Mesenteric fat pad (tissue), 1 donor: Measurements from ENCODE around the gene CST9L. TPM values are rescaled to one million over a fixed set of nuclear protein-coding genes. Genes with fewer than 3 reads are reported as not detected.
A peak's percentile ranks its signal among the peaks of the same experiment; 100 is the strongest.

ENCODE experiments used
- DNase-seq: peaks from one replicate; pipeline ENCODE4 v3.0.0-alpha.2; 2020; ENCODE audit warnings: low spot score
- long read RNA-seq: library from polyadenylated mRNA; unstranded; transcript quantifications from one replicate; pipeline ENCODE4 v2.0.0, GENCODE V29; 2020
- total RNA-seq: library from RNA; stranded (reverse); fragmentation: NEBNext Ultra II Directional; extraction: Animal tissue kit (Norgen Biotek cat#: 25700); gene quantifications from one replicate; pipeline ENCODE4 v1.2.1, GENCODE V29; 2021
- donor health status: DM: yes; HTN: yes; CAD: no.

The CST9L gene, protein sequence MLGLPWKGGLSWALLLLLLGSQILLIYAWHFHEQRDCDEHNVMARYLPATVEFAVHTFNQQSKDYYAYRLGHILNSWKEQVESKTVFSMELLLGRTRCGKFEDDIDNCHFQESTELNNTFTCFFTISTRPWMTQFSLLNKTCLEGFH
- not detected for total RNA-seq
- long read RNA-seq: 0 reads

DNA sequence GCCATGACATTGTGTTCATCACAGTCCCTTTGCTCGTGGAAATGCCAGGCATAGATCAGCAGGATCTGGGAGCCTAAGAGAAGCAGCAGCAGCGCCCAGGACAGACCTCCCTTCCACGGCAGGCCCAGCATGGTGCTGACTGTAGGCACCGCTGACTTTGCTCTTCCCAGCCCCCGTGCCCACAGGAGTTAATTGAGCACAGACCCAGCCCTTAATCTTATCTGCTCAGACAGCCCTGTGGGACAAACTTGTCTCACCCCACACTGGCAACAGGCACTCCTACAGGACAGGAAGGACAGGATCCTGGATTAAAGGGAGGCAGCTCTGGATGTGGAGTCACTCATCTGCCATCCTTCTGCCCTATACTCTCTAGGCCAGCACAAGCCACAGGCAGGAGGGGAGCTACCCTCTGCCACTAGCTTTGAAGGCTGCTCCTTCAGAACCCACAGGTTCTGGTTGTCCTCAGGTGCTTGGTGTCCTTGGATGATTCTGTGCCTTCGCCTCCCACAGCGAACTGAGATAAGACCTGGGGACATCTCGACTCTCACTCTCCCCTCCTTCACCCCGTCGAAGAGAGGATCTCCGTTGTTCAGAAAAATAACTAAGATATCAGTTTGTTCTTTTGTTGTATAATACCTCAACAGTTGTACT lies at the start of gene CST9L:
Gene CST9L, minus strand, starts transcription at position 165 of the 651 bp plus-strand sequence. Its CDS starts 34 bp downstream, at position 131.
- peak; percentile 62 for DNase-seq

DNA sequence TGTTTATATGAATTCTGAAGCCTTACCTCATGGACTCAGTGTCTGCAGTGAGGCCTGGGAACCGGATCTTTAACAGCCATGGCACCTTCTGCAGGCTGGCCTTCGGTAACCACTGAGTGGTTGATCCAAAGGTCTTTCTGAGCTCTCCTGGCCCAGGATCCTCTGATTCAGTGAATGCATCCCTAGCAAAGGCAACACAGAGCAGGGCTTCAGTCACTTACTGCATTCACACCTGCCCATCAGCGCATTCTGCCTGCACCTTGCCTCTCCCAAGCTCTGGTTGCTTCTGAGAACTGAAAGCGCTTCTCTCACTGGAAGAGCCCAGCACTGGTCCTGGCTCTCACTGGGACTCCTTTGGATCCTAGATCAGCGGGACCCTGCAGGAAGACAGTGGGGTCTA lies 45.9 kb upstream of the CST9L start:
- DNase-seq: no peak

DNA sequence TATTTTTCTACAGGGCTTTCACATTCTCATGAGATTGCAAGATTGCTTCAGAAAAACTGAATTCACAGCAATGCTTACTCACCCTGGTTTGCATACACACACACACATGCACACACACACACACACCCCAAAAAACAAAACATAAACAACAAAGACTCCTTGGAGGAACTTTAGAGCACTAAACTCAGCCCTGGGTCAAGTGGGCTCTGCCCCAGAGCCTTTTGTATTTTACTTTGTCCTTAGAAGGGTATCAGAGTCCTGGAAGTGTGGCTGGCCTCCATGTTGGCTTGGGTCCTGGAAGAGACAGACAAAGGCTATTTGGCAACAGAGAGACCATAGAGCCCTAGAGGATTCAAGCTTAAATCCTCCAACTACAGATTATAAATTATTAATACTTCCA lies 45.4 kb upstream of the CST9L start:
- DNase-seq: no peak

DNA sequence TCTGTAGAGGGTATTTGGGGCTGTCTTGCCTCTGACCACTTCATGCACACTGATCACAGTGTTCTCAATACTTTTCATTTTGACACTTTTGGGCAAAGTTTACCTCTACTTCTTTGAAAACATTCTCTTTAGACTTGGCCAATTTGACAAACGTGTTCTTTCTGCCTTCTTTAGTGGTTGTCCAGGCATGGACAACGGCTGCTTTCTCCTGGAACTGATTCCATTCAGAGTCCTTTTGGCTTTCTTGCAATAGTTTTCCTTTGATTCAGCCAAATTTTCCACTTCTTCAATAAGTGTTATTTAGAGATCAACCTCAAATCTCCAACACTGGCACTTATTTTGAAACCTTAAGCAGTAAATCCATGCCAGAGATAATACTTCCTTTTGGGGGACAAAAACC lies 44.1 kb upstream of the CST9L start:
- DNase-seq: no peak

DNA sequence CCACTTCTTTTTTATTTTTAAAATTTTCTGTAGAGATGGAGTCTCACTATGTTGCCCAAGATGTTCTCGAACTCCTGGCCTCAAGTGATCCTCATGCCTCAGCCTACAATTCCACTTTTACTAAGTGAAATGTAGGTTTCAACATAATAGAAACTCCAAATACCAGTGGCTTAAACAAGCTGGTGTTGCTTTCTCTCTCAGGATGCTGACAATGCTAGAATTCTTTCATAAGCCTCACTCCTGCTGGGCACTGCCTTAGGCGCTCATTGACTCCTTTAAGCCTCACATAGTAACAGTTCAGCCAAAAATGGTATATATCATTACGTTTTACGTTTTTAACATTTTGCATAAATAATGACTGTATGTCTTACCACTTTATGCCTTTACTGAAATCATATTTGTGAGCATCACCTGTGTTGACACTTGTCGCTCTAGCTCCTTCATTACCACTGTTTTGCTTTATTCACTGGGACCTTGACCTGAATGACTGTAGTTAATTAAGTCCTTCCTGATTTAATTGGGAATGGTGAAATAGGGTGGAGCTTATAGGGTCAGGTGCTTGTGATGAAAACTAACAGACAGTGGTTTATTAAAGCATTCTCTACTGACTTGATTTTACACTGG lies 41.3 kb upstream of the CST9L start:
- DNase-seq: no peak

DNA sequence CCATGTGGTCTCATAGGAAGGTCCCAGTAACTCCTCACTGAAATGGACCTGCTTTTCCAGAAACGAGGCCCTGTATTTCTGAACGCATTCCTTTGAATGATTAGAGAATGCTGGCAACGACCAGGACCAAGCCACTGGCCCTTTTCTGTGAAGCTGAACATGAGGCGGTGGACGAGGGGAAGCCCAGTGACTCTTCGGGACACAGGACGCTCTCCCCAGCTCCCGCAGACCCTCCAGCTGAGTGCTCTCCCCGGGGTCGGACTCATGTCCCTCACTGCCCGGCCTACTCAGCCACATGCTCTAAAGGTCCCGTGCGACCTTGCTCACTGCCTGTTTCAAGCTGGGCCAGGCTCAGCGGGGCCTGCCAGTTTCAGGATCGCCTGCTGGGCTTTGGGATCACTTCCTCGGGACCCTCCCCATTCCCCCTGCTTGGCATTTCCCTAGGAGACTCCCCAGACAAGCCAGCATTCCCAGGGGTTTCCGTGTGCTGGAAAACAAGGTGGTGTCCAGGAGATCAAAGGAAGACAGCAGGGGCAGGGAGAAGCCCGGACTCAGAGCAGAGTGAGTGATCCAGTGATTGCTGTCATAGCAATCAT lies 40.1 kb upstream of the CST9L start:
- no peak for DNase-seq

DNA sequence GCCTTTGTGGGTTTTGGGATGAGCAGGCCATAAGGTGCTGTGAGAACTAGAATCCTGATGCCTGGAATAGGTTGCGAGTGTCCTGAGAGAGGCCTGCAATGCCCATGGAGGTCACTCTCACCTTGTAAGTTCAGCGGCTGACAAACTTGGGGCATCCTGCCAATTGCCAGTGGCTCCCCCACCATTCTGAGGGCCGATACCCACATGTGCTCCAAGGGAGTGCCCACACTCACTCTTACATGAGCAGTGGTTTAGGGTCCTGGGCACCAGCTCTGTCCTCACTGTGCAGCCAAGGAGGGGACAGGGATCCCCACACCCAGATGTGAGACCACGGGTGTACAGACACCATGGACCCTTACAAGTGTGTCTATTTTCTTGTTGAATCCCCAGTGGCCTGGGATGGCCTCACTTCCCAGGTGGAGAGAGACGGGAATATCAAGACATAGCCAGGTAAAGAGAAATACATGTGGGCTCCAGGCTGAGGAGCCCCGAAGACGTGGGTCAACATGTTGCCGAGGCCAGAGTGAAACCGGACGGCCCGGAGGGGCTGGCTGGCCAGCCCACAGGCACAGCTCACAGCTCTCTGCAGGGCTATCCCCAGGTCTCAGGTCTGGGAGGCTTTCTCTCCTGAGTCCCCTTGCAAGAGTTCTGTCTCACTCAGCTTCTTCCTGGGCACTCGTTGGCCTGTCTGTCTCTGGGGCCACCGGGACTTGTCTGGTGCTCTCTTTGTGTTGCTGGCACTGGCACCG lies 39.4 kb upstream of the CST9L start:
- DNase-seq: no peak

DNA sequence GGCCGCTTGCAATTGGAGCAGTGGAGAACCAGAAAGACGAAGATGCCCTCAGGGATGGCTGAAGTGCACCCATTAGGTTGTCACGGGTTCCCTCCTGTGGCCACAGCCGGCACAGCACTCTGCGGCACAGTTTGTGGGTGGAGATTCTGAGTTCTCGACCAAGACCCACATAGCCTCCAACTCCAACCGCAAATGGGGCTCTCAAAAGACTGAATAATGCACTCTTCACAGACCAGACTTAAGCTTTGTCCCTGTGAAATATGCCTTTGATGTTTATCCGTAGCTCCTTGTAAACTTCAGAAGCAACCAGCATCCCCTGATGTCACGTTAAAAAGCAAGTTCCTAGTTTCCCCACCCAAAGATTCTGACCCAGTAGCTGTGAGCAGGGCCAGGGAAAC lies 38.4 kb upstream of the CST9L start:
- peak; percentile 91 for DNase-seq

DNA sequence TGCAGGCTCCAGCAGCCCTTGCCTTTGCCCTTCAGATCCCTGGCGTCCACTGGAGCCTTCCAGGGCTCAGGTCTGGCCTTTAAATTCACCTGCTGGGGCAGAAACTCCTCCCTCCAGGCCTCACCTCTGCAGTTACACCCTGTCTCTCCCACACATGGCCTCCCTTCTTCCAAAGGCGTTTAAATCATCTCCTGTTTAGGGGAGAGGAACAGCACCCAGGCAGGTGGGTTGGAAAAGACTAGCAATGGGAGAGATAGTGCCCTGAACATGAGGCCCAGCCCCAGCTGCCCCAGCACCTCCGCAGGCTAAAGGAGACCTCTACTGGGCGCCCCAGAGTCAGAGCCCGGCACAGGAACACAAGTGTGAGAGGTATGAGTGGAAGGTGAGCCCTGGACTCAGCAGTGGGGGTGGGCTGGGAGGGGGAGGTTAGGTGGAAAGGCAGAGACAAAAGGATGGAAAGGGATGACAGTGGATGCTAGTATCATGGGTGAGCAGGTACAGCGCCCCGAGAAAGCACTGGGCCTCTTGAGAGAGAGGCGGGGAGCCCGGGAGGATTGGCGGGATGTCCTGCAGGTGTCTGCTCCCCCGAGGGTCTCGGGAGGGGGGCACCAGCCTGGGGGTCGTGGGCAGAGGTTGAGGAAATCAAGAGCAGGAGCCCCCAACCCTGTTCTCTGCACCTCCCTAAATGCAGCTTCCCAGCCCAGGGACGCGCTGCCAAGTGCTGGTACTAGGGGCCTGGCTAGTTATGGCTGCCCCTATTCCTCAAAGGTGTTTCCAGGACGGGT lies 37.8 kb upstream of the CST9L start, which contains the start of gene CST9:
Gene CST9, minus strand, starts transcription at position 51 of the 785 bp plus-strand sequence. CDS start 53 bp downstream, outside the sequence.
- no peak for DNase-seq

DNA sequence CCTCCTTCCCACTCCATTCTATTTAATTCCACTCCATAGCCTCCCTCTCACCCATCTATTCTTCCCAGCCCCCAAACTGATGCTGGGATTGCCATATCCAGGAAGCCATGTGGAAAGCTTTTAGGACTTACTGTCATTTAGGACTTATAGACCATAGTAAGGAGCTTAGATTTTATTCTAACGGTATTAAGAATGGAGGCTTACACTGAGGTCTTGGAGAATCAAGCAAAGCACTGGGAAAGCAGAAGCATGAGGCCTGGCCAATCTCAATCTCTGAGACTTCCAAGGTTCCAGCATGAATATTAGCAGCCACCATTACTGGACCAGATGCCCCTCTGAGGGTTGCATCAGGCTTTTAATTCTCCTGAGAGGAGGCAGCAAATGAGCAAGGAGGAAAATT lies 36.0 kb upstream of the CST9L start:
- DNase-seq: no peak

DNA sequence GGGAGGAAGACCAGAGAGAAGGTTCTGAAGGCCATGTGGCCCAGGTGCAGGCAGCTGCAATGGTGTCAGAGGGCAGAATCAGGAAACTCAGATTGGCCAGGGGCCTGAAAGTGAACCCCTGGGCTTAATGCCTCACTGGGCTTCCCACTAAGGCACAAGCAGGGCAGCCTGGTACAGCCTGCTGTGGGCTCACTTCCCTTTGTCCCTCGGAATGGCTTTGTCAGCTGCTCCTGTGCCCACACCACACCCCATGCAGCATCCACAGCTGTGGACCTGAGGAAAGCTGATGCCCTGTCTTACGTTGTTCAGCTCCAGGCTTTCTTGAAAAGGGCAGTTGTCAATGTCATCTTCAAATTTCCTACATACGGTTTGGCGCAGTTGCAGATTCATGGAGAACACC lies 35.0 kb upstream of the CST9L start:
- no peak for DNase-seq

DNA sequence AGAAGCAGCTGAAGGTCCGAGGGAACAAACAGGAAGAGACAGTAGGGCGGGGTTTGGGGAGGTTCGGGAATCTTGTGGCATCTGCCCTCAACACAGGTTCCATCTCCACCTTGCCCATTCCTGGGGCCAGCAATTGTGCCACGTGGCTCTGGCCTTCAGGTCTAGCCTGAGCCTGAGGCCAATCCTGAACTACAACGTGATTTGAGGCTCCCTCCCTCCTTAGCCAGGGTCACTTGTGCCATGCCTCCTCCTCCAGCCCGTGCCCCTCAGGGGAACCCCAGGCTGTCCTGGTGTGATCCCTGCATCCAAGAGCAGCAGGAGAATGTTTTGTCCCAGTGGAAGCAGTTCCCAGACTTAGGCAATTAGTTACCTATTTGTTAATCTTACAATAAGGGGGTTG lies 34.4 kb upstream of the CST9L start:
- DNase-seq: peak; percentile 84

DNA sequence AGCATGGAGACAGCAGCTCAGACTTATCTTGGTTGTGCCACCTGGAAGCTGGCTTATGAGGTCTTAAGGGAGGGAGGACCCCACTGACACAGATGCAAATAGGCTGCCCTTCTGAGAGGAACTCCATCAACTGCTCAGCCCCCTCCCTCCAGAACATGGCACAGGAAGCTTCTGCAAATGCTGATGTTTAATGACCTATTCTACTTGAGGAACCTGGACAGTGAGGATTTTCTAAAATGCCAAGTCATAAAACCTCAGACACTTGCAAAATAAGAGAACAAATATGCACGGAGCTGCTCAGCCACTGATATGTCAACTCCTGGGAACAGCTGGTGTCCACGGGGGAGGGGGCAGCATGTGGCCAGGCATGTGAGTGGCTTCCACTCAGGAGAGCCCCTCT lies 34.0 kb upstream of the CST9L start:
- no peak for DNase-seq

DNA sequence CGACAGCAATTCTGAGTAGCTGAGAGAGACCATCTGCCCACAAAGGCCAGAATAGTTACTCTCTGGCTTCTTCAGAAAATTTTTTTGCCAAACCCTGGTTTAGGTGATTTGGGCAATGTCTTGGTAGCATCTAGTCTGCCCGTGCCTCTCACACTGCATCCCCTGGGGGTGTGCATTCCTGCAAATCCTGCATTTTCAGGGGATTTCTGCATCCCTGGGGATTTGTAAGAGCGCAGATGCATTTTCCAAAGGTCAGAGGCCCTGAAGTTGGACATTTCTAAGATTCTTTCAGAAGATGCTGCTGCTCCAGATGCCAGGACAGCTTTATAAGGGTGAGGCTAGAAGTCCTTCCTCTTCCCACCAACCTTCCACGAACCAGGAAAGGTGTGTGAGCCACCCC lies 33.4 kb upstream of the CST9L start:
- no peak for DNase-seq

DNA sequence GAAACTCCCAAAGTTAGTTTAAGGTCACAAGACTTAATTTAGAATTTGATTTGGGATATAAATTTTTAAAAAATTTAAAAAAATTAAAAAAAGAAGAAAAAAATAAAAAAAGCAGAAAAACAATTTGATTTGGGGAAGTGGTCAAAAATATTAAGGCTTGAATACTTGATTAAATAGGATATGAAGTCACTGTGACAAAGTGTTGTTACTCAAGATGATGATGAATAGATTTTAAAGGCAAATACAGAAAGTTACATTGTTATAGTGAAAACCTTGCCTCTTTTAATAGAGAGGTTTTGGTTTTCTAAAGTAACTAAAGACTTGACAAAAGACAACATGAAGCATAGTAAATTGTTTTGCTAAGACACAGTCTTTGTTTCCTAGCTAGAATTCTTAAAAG lies 30.2 kb upstream of the CST9L start:
- DNase-seq: no peak

DNA sequence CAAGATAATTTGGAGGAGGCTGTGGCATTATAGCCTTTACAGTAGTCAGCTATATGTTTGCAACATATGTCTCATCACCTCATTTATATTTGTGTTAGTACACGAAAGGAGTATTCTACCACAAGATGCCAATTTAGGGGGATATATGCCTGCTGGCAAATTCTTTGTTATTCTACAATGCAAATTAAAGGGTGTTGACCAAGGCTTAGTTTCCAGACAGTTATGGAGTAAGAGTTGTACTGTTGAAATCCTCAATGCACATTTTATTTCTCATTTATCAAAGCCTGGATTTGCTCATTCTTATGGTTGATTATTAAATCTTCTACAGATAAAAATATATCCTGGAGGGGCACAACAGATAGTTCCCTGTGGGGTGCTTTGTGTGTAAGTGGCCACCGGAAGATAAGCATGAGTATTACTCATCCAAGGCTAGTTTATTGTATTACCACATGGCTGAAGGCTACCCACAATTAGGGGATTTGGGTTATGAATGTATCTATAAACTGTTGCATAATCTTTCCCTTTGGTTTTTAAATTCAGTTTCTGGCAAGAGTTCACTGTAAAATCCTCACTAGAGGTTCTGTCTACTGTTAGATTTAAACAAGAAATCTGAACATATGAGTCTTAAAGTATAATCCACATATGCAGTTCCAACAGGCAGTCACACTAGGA lies 28.4 kb upstream of the CST9L start:
- no peak for DNase-seq

DNA sequence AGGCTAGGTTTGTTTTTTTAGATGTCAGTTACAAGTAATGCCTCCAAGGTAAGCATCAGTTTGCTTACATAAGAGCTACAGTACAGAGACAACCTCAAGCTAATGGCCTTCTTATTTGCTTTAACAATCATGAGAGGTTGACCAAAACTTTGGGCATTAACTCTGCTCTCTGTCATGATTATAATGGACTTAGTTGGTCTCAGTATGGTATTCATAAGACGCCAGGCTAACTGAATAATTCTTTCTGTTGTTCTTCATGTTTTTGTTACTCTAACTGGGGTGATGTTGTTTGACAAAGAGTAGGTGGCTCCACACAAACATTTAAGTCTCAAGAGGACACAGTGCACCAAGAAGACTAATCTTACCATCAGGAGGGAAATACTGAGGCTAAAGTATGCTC lies 27.7 kb upstream of the CST9L start:
- no peak for DNase-seq

DNA sequence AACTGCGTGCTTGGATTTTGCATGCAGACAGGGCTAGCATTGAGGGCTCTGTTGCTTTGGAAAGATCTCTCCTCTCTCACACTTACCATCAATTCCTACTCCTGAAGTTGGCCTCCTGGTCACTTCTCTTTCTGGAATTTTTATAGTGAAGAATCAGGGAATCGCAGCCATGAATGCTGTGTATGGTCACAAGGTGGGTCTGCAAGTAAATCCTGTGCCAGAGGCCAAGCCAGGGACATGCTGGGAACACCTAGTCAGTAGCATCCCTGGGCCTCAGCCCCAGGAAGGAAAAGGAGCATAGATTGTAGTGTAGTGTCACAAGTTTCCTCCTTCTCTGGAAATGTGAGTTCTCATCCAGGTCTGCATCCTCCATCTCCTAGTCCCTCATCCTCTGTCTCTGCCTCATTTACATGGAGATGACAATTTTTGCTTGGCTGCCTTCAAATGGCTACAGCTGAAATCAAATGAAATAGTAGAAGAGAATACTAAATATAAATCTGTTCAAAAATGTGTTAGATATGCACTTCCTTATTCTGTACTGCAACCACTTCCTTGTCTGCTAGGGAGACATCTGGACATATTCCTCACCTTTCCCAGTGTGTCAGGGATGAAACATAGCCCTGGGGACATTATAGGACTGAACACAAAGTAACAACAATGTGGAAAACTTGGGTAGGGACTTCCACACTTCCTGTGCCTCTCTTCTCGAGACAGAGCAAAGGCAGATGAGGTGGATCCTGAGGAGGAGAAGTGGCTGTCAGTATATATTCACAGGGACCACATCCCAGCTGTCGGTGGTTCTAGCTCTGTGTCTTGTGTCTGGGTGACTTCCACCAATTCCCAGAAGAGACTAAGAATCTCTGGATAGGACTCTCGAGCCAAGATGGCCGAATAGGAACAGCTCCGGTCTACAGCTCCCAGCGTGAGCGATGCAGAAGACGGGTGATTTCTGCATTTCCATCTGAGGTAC lies 20.4 kb upstream of the CST9L start:
- DNase-seq: no peak

DNA sequence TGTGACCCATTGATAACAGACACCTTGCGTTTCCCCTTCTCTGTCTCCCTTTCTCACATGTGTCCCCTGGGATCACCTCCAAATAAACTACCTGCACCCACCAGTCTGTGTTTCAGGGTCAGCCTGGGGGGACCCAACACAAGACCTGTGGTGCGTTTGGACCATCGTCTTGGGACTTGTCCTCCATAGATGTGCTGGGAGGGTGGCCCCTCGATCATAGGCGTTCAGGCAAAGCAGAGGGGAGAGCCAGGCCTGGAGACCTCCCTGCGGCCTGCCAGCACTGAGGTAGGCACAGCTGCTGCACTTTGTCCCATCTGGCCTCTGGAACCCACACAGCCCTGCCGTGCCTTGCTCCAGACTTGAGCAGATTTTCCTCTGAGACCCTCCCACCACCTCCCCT lies 19.3 kb upstream of the CST9L start:
- DNase-seq: peak; percentile 47
